CD8-positive, alpha-beta memory T cell (primary cell): ENCODE measurements around the gene HERC4. TPM values are rescaled to one million over a fixed set of nuclear protein-coding genes. Genes with fewer than 3 reads are reported as not detected.
A peak's percentile ranks its signal among the peaks of the same experiment; 100 is the strongest.
"Not testable (repeated sequence)": the region's sequence is repeated elsewhere in the genome, so short reads cannot be mapped to it uniquely, and the experiment has no call there.

ENCODE experiments used
- CTCF ChIA-PET: fragments of 350-600 bp; sonication (Branson Sonifier 250); formaldehyde crosslinking; loops from one replicate; lab custom pipeline; 2021; ENCODE audit warnings: antibody characterized with exemption; lab: Charles Lee
- POLR2A ChIA-PET: fragments of 350-600 bp; sonication (Branson Sonifier 250); formaldehyde crosslinking; loops from one replicate; lab custom pipeline; 2021; ENCODE audit warnings: antibody characterized with exemption; lab: Charles Lee
- DNase-seq, 5 donors: peaks; one replicate each; pipeline versions ENCODE4 v3.0.0 to v3.0.0-alpha.2; 2020 to 2022; ENCODE audit warnings: mixed read lengths in 1 of 5
- H3K27ac ChIP-seq: one replicate; pipeline ENCODE4 v1.7.0; 2013; ENCODE audit warnings: low read depth, mild to moderate bottlenecking, low read length, moderate library complexity
- H3K27me3 ChIP-seq: 2 replicates; pipeline ENCODE4 v1.7.0; 2013; ENCODE audit warnings: low read length, mild to moderate bottlenecking; ENCODE audit not compliant: insufficient read depth, poor library complexity, severe bottlenecking
- H3K36me3 ChIP-seq: 2 replicates; pipeline ENCODE4 v1.7.0; 2013; ENCODE audit warnings: mild to moderate bottlenecking, low read length, moderate library complexity; ENCODE audit not compliant: insufficient read depth
- H3K4me1 ChIP-seq: 2 replicates; pipeline ENCODE4 v1.7.0; 2013; ENCODE audit warnings: mild to moderate bottlenecking, low read length, moderate library complexity; ENCODE audit not compliant: insufficient read depth
- H3K4me3 ChIP-seq: 2 replicates; pipeline ENCODE4 v1.7.0; 2013; ENCODE audit warnings: mild to moderate bottlenecking, low read length
- H3K9me3 ChIP-seq: 2 replicates; pipeline ENCODE4 v1.7.0; 2013; ENCODE audit warnings: mild to moderate bottlenecking, low read length
- H3K27ac Mint-ChIP-seq, 8 donors: one replicate each; pipeline ENCODE4 v1.8.0; 2020 to 2021; ENCODE audit warnings: mixed read lengths in 8 of 8, mild to moderate bottlenecking in 6 of 8, inconsistent platforms in 3 of 8, moderate library complexity in 3 of 8
- H3K27me3 Mint-ChIP-seq, 2 donors: one replicate each; pipeline ENCODE4 v1.8.0; 2020 to 2021; ENCODE audit warnings: mixed read lengths in 2 of 2, mild to moderate bottlenecking in 1 of 2, moderate library complexity in 1 of 2
- H3K36me3 Mint-ChIP-seq, 3 donors: one replicate each; pipeline ENCODE4 v1.8.0; 2020 to 2021; ENCODE audit warnings: mixed read lengths in 3 of 3, inconsistent platforms in 1 of 3, mild to moderate bottlenecking in 1 of 3
- H3K4me1 Mint-ChIP-seq, 3 donors: one replicate each; pipeline ENCODE4 v1.8.0; 2020 to 2021; ENCODE audit warnings: mixed read lengths in 3 of 3, inconsistent platforms in 1 of 3, mild to moderate bottlenecking in 1 of 3
- H3K4me3 Mint-ChIP-seq, 7 donors: one replicate each; pipeline ENCODE4 v1.8.0; 2020 to 2021; ENCODE audit warnings: mixed read lengths in 7 of 7, mild to moderate bottlenecking in 6 of 7, moderate library complexity in 4 of 7, inconsistent platforms in 2 of 7
- H3K9me3 Mint-ChIP-seq, 5 donors: one replicate each; pipeline ENCODE4 v1.8.0; 2020 to 2022; ENCODE audit warnings: mixed read lengths in 5 of 5, mild to moderate bottlenecking in 3 of 5, moderate library complexity in 2 of 5, inconsistent platforms in 1 of 5
- polyA plus RNA-seq: library from polyadenylated mRNA; unstranded; fragments of 300-500 nt; fragmentation: Illumina TruSeq; gene quantifications from one replicate; pipeline ENCODE4 v1.2.3, GENCODE V29; 2021
- total RNA-seq, 2 experiments: library from RNA; stranded (reverse); gene quantifications; one replicate each; pipeline ENCODE4 v1.2.3, GENCODE V29; 2021

The HERC4 gene
- total and polyA plus RNA-seq, 3 experiments from 2014 or later: 19.0 to 41.6 (median 41.0) TPM

GRCh38 chr10:68027429-68027828 lies 47.7 kb downstream of the HERC4 start:
- peaks cover 4 to 68% (median 10%) of the 10 kb centered on the region in 3 donors for H3K36me3 Mint-ChIP-seq
- no peak overlapping the region for H3K27ac ChIP-seq
- peaks cover 5 to 9% (median 7%) of the 10 kb centered on the region in 3 donors for H3K4me1 Mint-ChIP-seq
- H3K27me3 ChIP-seq: no peaks in the 10 kb centered on the region
- H3K4me3 Mint-ChIP-seq: no peak overlapping the region
- no peaks in the 10 kb centered on the region for H3K4me1 ChIP-seq
- CTCF ChIA-PET: no interaction called here
- peaks cover 5% of the 10 kb centered on the region for H3K36me3 ChIP-seq
- H3K27ac Mint-ChIP-seq: peak overlapping the region in 2 of 8 donors; percentile 27 to 32
- H3K9me3 ChIP-seq: no peaks in the 10 kb centered on the region
- no peak overlapping the region for H3K4me3 ChIP-seq
- H3K9me3 Mint-ChIP-seq: no peaks in the 10 kb centered on the region
- no peaks in the 10 kb centered on the region for H3K27me3 Mint-ChIP-seq
- no peak for DNase-seq
- POLR2A ChIA-PET: no interaction called here

- H3K27ac Mint-ChIP-seq: peak overlapping the region in 1 of 8 donors; percentile 32
- H3K9me3 Mint-ChIP-seq: peaks cover 5 to 13% (median 10%) of the 10 kb centered on the region in 5 donors
- POLR2A ChIA-PET: no interaction called here
- peaks cover 21% of the 10 kb centered on the region for H3K36me3 ChIP-seq
- no peak overlapping the region for H3K4me3 Mint-ChIP-seq
- peaks cover 5 to 10% (median 9%) of the 10 kb centered on the region in 3 donors for H3K4me1 Mint-ChIP-seq
- H3K27me3 ChIP-seq: no peaks in the 10 kb centered on the region
- no peak overlapping the region for H3K27ac ChIP-seq
- no peaks in the 10 kb centered on the region for H3K27me3 Mint-ChIP-seq
- peaks cover 29 to 76% (median 34%) of the 10 kb centered on the region in 3 donors for H3K36me3 Mint-ChIP-seq
- H3K4me1 ChIP-seq: no peaks in the 10 kb centered on the region
- no peak for DNase-seq
- H3K9me3 ChIP-seq: peaks cover 4% of the 10 kb centered on the region
- CTCF ChIA-PET: no interaction called here
- no peak overlapping the region for H3K4me3 ChIP-seq
Measured at GRCh38 chr10:68023292-68023691, 51.8 kb downstream of the HERC4 start.

- H3K36me3 Mint-ChIP-seq: peaks cover 27 to 71% (median 34%) of the 10 kb centered on the region in 3 donors
- peaks cover 21% of the 10 kb centered on the region for H3K36me3 ChIP-seq
- H3K27me3 ChIP-seq, H3K9me3 ChIP-seq, POLR2A ChIA-PET, H3K27ac Mint-ChIP-seq, DNase-seq, H3K4me1 ChIP-seq, H3K27ac ChIP-seq, CTCF ChIA-PET, H3K4me3 Mint-ChIP-seq, H3K4me3 ChIP-seq, H3K27me3 Mint-ChIP-seq: not testable (repeated sequence)
- H3K9me3 Mint-ChIP-seq: peaks cover 5 to 13% (median 10%) of the 10 kb centered on the region in 5 donors
- H3K4me1 Mint-ChIP-seq: peaks cover 5 to 10% (median 9%) of the 10 kb centered on the region in 3 donors
Measured at GRCh38 chr10:68022324-68022723, 52.8 kb downstream of the HERC4 start.

GRCh38 chr10:68016519-68016918 lies 58.6 kb downstream of the HERC4 start:
- H3K4me1 ChIP-seq, H3K27me3 Mint-ChIP-seq, H3K27me3 ChIP-seq, H3K27ac ChIP-seq, DNase-seq, H3K4me3 ChIP-seq, H3K9me3 ChIP-seq, CTCF ChIA-PET, H3K4me3 Mint-ChIP-seq: not testable (repeated sequence)
- Mint-ChIP-seq H3K4me1 (peaks cover 13 to 18% (median 17%) of the 10 kb centered on the region in 3 donors), H3K27ac (peak overlapping the region in 7 of 8 donors; percentile 3 to 75 (median 36)), H3K9me3 (peaks cover 5 to 11% (median 10%) of the 10 kb centered on the region in 5 donors), H3K36me3 (peaks cover 23 to 65% (median 27%) of the 10 kb centered on the region in 3 donors)
- POLR2A ChIA-PET: interaction anchor here (0.6 kb wide), 1 partner anchor 69 kb away, joined by 7 read pairs; no protein-coding TSS in a partner anchor
- peaks cover 30% of the 10 kb centered on the region for H3K36me3 ChIP-seq

GRCh38 chr10:68010426-68010940 lies 64.6 kb downstream of the HERC4 start:
- Histone ChIP-seq H3K9me3 (no peaks in the 10 kb centered on the region), H3K27ac (no peak overlapping the region), H3K4me3 (no peak overlapping the region), H3K36me3 (peaks cover 17% of the 10 kb centered on the region), H3K4me1 (no peaks in the 10 kb centered on the region), H3K27me3 (no peaks in the 10 kb centered on the region)
- DNase-seq: no peak
- ChIA-PET POLR2A (no interaction called here), CTCF (no interaction called here)
- H3K9me3 Mint-ChIP-seq: no peaks in the 10 kb centered on the region
- no peak overlapping the region for H3K4me3 Mint-ChIP-seq
- H3K27me3 Mint-ChIP-seq: no peaks in the 10 kb centered on the region
- H3K27ac Mint-ChIP-seq: peak overlapping the region in 1 of 8 donors; percentile 39
- H3K36me3 Mint-ChIP-seq: peaks cover 20 to 69% (median 20%) of the 10 kb centered on the region in 3 donors
- H3K4me1 Mint-ChIP-seq: peaks cover 3 to 9% (median 7%) of the 10 kb centered on the region in 3 donors

GRCh38 chr10:68007356-68007755 lies 67.7 kb downstream of the HERC4 start:
- ChIA-PET CTCF (no interaction called here), POLR2A (no interaction called here)
- Mint-ChIP-seq H3K27ac (peak overlapping the region in 1 of 8 donors; percentile 6), H3K4me3 (no peak overlapping the region), H3K4me1 (peaks cover 2 to 10% (median 3%) of the 10 kb centered on the region in 3 donors), H3K36me3 (peaks cover 29 to 71% (median 40%) of the 10 kb centered on the region in 3 donors), H3K9me3 (no peaks in the 10 kb centered on the region), H3K27me3 (no peaks in the 10 kb centered on the region)
- H3K9me3 ChIP-seq: no peaks in the 10 kb centered on the region
- H3K27ac ChIP-seq: no peak overlapping the region
- no peaks in the 10 kb centered on the region for H3K27me3 ChIP-seq
- no peak overlapping the region for H3K4me3 ChIP-seq
- peaks cover 11% of the 10 kb centered on the region for H3K36me3 ChIP-seq
- no peak for DNase-seq
- H3K4me1 ChIP-seq: no peaks in the 10 kb centered on the region

- H3K27ac ChIP-seq: no peak overlapping the region
- Mint-ChIP-seq H3K36me3 (peaks cover 20 to 63% (median 20%) of the 10 kb centered on the region in 3 donors), H3K27ac (no peak overlapping the region), H3K4me3 (no peak overlapping the region), H3K4me1 (peaks cover 0 to 10% (median 3%) of the 10 kb centered on the region in 3 donors), H3K9me3 (no peaks in the 10 kb centered on the region), H3K27me3 (no peaks in the 10 kb centered on the region)
- POLR2A ChIA-PET: no interaction called here
- H3K36me3 ChIP-seq: no peaks in the 10 kb centered on the region
- H3K4me1 ChIP-seq: no peaks in the 10 kb centered on the region
- CTCF ChIA-PET: no interaction called here
- H3K9me3 ChIP-seq: no peaks in the 10 kb centered on the region
- DNase-seq: no peak
- no peak overlapping the region for H3K4me3 ChIP-seq
- no peaks in the 10 kb centered on the region for H3K27me3 ChIP-seq
Measured at GRCh38 chr10:68001539-68001938, 73.5 kb downstream of the HERC4 start.

GRCh38 chr10:68001000-68001399 lies 74.1 kb downstream of the HERC4 start:
- H3K9me3 Mint-ChIP-seq: no peaks in the 10 kb centered on the region
- POLR2A ChIA-PET: no interaction called here

More at GRCh38 chr10:68001000-68001399, 74.1 kb downstream of the HERC4 start:
- Mint-ChIP-seq H3K27me3 (no peaks in the 10 kb centered on the region), H3K36me3 (peaks cover 20 to 65% (median 20%) of the 10 kb centered on the region in 3 donors), H3K27ac (peak overlapping the region in 1 of 8 donors; percentile 30), H3K4me3 (no peak overlapping the region), H3K4me1 (peaks cover 0 to 10% (median 3%) of the 10 kb centered on the region in 3 donors)
- no peaks in the 10 kb centered on the region for H3K9me3 ChIP-seq
- peaks cover 2% of the 10 kb centered on the region for H3K36me3 ChIP-seq
- no peak for DNase-seq
- H3K4me3 ChIP-seq: no peak overlapping the region
- H3K27me3 ChIP-seq: no peaks in the 10 kb centered on the region
- no peak overlapping the region for H3K27ac ChIP-seq
- CTCF ChIA-PET: no interaction called here
- no peaks in the 10 kb centered on the region for H3K4me1 ChIP-seq
